K562 (cell line): Measurements from ENCODE around the gene ATE1. TPM values are rescaled to one million over a fixed set of nuclear protein-coding genes. Genes with fewer than 3 reads are reported as not detected.

Experiments
- ATAC-seq: fragments of 200-7000 bp; cut with Tn5 transposase; 3 replicates; pipeline ENCODE4 v1.9.1; 2020; ENCODE audit warnings: moderate library complexity
- BruUV-seq: library from RNA; stranded (reverse); fragments of 400-500 nt; replicated peaks from 2 replicates; lab custom pipeline; 2021; lab: Mats Ljungman, UMichigan
- CTCF ChIA-PET: fragments of 300-600 bp; formaldehyde crosslinking; extraction: SDS; loops from one replicate; lab custom pipeline; 2021; ENCODE audit warnings: low intra/inter-chr PET ratio; lab: Yijun Ruan, JAX
- POLR2A ChIA-PET: fragments of 300-600, 350-650 bp; sonication (Branson Sonifier 250); formaldehyde crosslinking; extraction: SDS; loops from one replicate; lab custom pipeline; 2021; ENCODE audit warnings: antibody characterized with exemption, inconsistent platforms; lab: Yijun Ruan, JAX
- DNase-seq, 4 experiments: peaks; one replicate each; pipeline versions ENCODE4 v3.0.0 to v3.0.0-alpha.2; 2011 to 2018; ENCODE audit warnings: low spot score in 3 of 4, mixed read lengths in 3 of 4; ENCODE audit errors: extremely low read depth in 1 of 4
- FAIRE-seq: peaks from 2 replicates; lab custom pipeline; 2011; peaks lifted over from hg19 to GRCh38; lab: Jason Lieb, UNC
- H2AFZ ChIP-seq: 2 replicates; pipeline ENCODE4 v1.6.0; 2011; ENCODE audit warnings: low read depth, low read length, control low read depth, inconsistent platforms
- H3K27ac ChIP-seq: fragments of 200-600 bp; 3 replicates; pipeline ENCODE4 v1.8.0; 2011; ENCODE audit warnings: low read depth, mild to moderate bottlenecking, control low read depth, inconsistent platforms, low read length, moderate library complexity, mixed read lengths; ENCODE audit errors: extremely low read depth
- H3K27me3 ChIP-seq, 2 experiments: fragments of 300-600 bp in 1 of 2; 2 replicates in 1 of 2; 3 replicates in 1 of 2; pipeline versions ENCODE4 v1.6.0 to v1.8.0; 2011; ENCODE audit warnings: inconsistent platforms in 2 of 2, low read length in 2 of 2, mild to moderate bottlenecking in 1 of 2, mixed read lengths in 1 of 2, moderate library complexity in 1 of 2; ENCODE audit not compliant: control insufficient read depth in 2 of 2, insufficient read depth in 2 of 2
- H3K36me3 ChIP-seq: fragments of 300-600 bp; 3 replicates; pipeline ENCODE4 v1.8.0; 2011; ENCODE audit warnings: mild to moderate bottlenecking, low read length, inconsistent platforms; ENCODE audit not compliant: control insufficient read depth, insufficient read depth
- H3K4me1 ChIP-seq, 2 experiments: fragments of 200-600 bp in 1 of 2; replicated peaks in 1 of 2; 2 replicates in 1 of 2; 3 replicates in 1 of 2; pipeline versions ENCODE4 v1.5.1 to v1.8.0; 2011; ENCODE audit warnings: inconsistent platforms in 2 of 2, low read length in 2 of 2, mild to moderate bottlenecking in 1 of 2, mixed read lengths in 1 of 2, moderate library complexity in 1 of 2; ENCODE audit not compliant: control insufficient read depth in 2 of 2, insufficient read depth in 2 of 2
- H3K4me2 ChIP-seq: 2 replicates; pipeline ENCODE4 v1.6.1; 2011; ENCODE audit warnings: low read length, control low read depth, inconsistent platforms, mixed read lengths; ENCODE audit not compliant: insufficient read depth
- H3K4me3 ChIP-seq: fragments of 200-600 bp; sonication (generic), shearing (Covaris generic); 2 replicates; pipeline ENCODE4 v1.5.1; 2016; ENCODE audit warnings: control low read depth, inconsistent platforms
- H3K79me2 ChIP-seq: fragments of 200-600 bp; 3 replicates; pipeline ENCODE4 v1.8.0; 2011; ENCODE audit warnings: low read length, inconsistent platforms; ENCODE audit not compliant: control insufficient read depth, insufficient read depth
- H3K9ac ChIP-seq, 2 experiments: 2 replicates each; pipeline versions ENCODE4 v1.6.0 to v1.6.1; 2011; ENCODE audit warnings: low read depth in 2 of 2, low read length in 2 of 2, control low read depth in 1 of 2, inconsistent platforms in 1 of 2, mild to moderate bottlenecking in 1 of 2, mixed read lengths in 1 of 2; ENCODE audit not compliant: insufficient read depth in 1 of 2
- H3K9me1 ChIP-seq: one replicate; pipeline ENCODE4 v1.6.0; 2011; ENCODE audit warnings: inconsistent platforms, mild to moderate bottlenecking, low read length, moderate library complexity; ENCODE audit not compliant: control insufficient read depth, insufficient read depth
- H3K9me3 ChIP-seq: replicated peaks from 2 replicates; pipeline ENCODE4 v1.5.1; 2011; ENCODE audit warnings: low read depth, low read length, inconsistent platforms; ENCODE audit not compliant: control insufficient read depth, insufficient read depth
- H4K20me1 ChIP-seq: replicated peaks from 2 replicates; pipeline ENCODE4 v1.6.1; 2011; ENCODE audit warnings: low read length, inconsistent platforms, mixed read lengths; ENCODE audit not compliant: control insufficient read depth, insufficient read depth
- ARID1B ChIP-seq: fragments of 450-650 bp; IDR thresholded peaks from 2 replicates; pipeline ENCODE4 v1.6.1; 2016; ENCODE audit warnings: antibody characterized with exemption, mild to moderate bottlenecking, inconsistent platforms
- GABPB1 ChIP-seq: sonication (generic); formaldehyde crosslinking; IDR thresholded peaks from 2 replicates; pipeline ENCODE4 v1.8.0; 2022; ENCODE audit warnings: mild to moderate bottlenecking, missing genetic modification reagents
- HDAC2 ChIP-seq: fragments of 450-650 bp; IDR thresholded peaks from 2 replicates; pipeline ENCODE4 v1.6.1; 2016; ENCODE audit warnings: mild to moderate bottlenecking
- HDAC8 ChIP-seq: fragments of 450-650 bp; IDR thresholded peaks from 2 replicates; pipeline ENCODE4 v1.6.1; 2016; ENCODE audit warnings: mild to moderate bottlenecking, missing genetic modification characterization, moderate library complexity, missing compliant biosample characterization
- KAT2B ChIP-seq: IDR thresholded peaks from one replicate; pipeline ENCODE4 v1.6.1; 2012; ENCODE audit warnings: low read depth, mild to moderate bottlenecking, control low read depth, inconsistent platforms, low read length, moderate library complexity
- MAX ChIP-seq: sonication (generic); formaldehyde crosslinking; IDR thresholded peaks from 2 replicates; pipeline ENCODE4 v1.9.0; 2022; ENCODE audit warnings: mild to moderate bottlenecking, missing genetic modification reagents
- MBD2 ChIP-seq: sonication (generic); IDR thresholded peaks from 2 replicates; pipeline ENCODE4 v1.6.1; 2016; ENCODE audit warnings: low read depth, borderline replicate concordance
- NEUROD1 ChIP-seq: fragments of 150-350 bp; IDR thresholded peaks from 2 replicates; pipeline ENCODE4 v1.6.1; 2014; ENCODE audit warnings: borderline replicate concordance, low read length, low read depth; ENCODE audit not compliant: partially characterized antibody
- POLR2B ChIP-seq: fragments of 450-650 bp; IDR thresholded peaks from 2 replicates; pipeline ENCODE4 v1.6.1; 2018; ENCODE audit warnings: low read depth; ENCODE audit not compliant: partially characterized antibody
- RBM34 ChIP-seq: fragments of 200-400 bp; formaldehyde crosslinking; IDR thresholded peaks from 2 replicates; pipeline ENCODE4 v1.6.1; 2018; ENCODE audit warnings: low read length, borderline replicate concordance; ENCODE audit not compliant: insufficient read depth
- SAFB ChIP-seq: fragments of 200-400 bp; formaldehyde crosslinking; IDR thresholded peaks from 2 replicates; pipeline ENCODE4 v1.6.1; 2017; ENCODE audit warnings: low read depth, low read length, borderline replicate concordance
- SAP30 ChIP-seq: fragments of 200-600 bp; sonication (generic); IDR thresholded peaks from 2 replicates; pipeline ENCODE4 v1.6.1; 2012; ENCODE audit warnings: borderline replicate concordance, low read depth, mild to moderate bottlenecking, moderate library complexity, low read length, control low read depth, inconsistent platforms; ENCODE audit not compliant: insufficient read depth, poor library complexity, severe bottlenecking
- TFAP4 ChIP-seq: sonication (generic); formaldehyde crosslinking; IDR thresholded peaks from 2 replicates; pipeline ENCODE4 v1.8.0; 2022; ENCODE audit warnings: missing genetic modification reagents, mild to moderate bottlenecking, moderate library complexity, borderline replicate concordance
- ZFPM2 ChIP-seq: fragments of 250-450 bp; sonication (Bioruptor Pico); IDR thresholded peaks from 2 replicates; pipeline ENCODE4 v1.5.1; 2022; ENCODE audit warnings: mild to moderate bottlenecking
- ZNF347 ChIP-seq: fragments of 450-650 bp; formaldehyde crosslinking; IDR thresholded peaks from 2 replicates; pipeline ENCODE4 v1.4.0; 2020; ENCODE audit warnings: low read depth, mild to moderate bottlenecking, moderate library complexity
- ZNF384 ChIP-seq: IDR thresholded peaks from 2 replicates; pipeline ENCODE4 v1.6.1; 2012; ENCODE audit warnings: low read depth, low read length, improper control_type of control experiment
- WGBS: fragments of 100-300 bp; shearing (Covaris generic); methylation state at CpG from one replicate; pipeline ENCODE4 v1.1.6; 2016; ENCODE audit warnings: low coverage, mixed read lengths; ENCODE audit not compliant: insufficient coverage; ENCODE audit errors: missing lambda C conversion rate; 5-methylcytosine and 5-hydroxymethylcytosine counted together
- in situ Hi-C: fragments of 300-500 bp; cut with MboI; formaldehyde crosslinking; loops from 4 replicates; pipeline ENCODE4 v1.15.0; 2018; ENCODE audit warnings: inconsistent platforms, mixed read lengths
- intact Hi-C: fragments of 100-400 bp; cut with micrococcal nuclease; formaldehyde crosslinking; loops from 2 replicates; pipeline ENCODE4 v1.14.2; 2022
- polyA plus RNA-seq, 8 experiments: library from polyadenylated mRNA; depleted of rRNA in 4 of 8; stranded (reverse) in 5 of 8; unstranded in 3 of 8; fragments of >200 nt; fragmentation: Nextera tagmentation in 2 of 8; fragmentation: Illumina TruSeq in 1 of 8; extraction: Ambion mirVana in 2 of 8; extraction: Trizol in 1 of 8; gene quantifications; 2 replicates each; pipeline versions ENCODE4 v1.2.1 to v1.2.3, GENCODE V29; 2011 to 2014; ENCODE audit warnings: inconsistent platforms in 1 of 8, missing spikeins in 1 of 8
- total RNA-seq, 7 experiments: library from RNA; depleted of rRNA in 6 of 7; stranded (reverse); fragments of >200 nt in 6 of 7; fragmentation: Illumina TruSeq in 2 of 7; extraction: Trizol in 2 of 7; gene quantifications; 2 replicates each; pipeline versions ENCODE4 v1.2.1 to v1.2.3, GENCODE V29; 2011 to 2021; ENCODE audit warnings: low replicate concordance in 1 of 7
- TF ChIP-seq, protein P1 (sequence below): IDR thresholded peaks from 3 replicates; pipeline ENCODE4 v1.6.1; 2011; ENCODE audit warnings: borderline replicate concordance, mild to moderate bottlenecking; ENCODE audit not compliant: insufficient read length, insufficient read depth
- TF ChIP-seq, protein P2 (sequence below): fragments of 450-650 bp; IDR thresholded peaks from 2 replicates; pipeline ENCODE4 v1.6.1; 2016; ENCODE audit warnings: borderline replicate concordance

ATE1 gene
- total and polyA plus RNA-seq, 9 of the 15 experiments (the other 6 are each of a cell fraction or from before 2014, with no cell fraction given) = 3.0 to 14.2 (median 8.8) TPM

GRCh38 chr10:121974019-121974534, 46.2 kb upstream of the ATE1 start:
- ChIA-PET CTCF (no interaction called here), POLR2A (interaction anchor here (1.4 kb wide), 1 partner anchor 10 kb away, joined by 5 read pairs; no protein-coding TSS in a partner anchor)
- Histone ChIP-seq H3K9ac (peak overlapping the region; percentile 83 to 94), H3K9me3 (no peaks in the 10 kb centered on the region), H2AFZ (peak overlapping the region; percentile 53; the same call in 1 of the 2 replicates), H3K4me1 (peaks cover 3 to 14% of the 10 kb centered on the region in 2 experiments; a peak in 3 of 5 replicates), H3K4me2 (peak overlapping the region; percentile 72), H3K79me2 (peaks cover 16% of the 10 kb centered on the region), H3K36me3 (peaks cover 14% of the 10 kb centered on the region; the same call in 2 of the 3 replicates), H3K9me1 (no peaks in the 10 kb centered on the region), H3K4me3 (peak overlapping the region; percentile 88), H4K20me1 (no peaks in the 10 kb centered on the region), H3K27ac (peak overlapping the region; percentile 78; the same call in 1 of the 3 replicates), H3K27me3 (no peaks in the 10 kb centered on the region)
- WGBS = under 1% methylated on average over 19 of the region's 21 CpGs
- peak in 2 of 4 experiments; percentile 11 to 38 for DNase-seq
- no peak for FAIRE-seq
- no TSS peak for BruUV-seq
- in situ Hi-C loops = no loop called here
- peak; percentile 66 for ATAC-seq
- intact Hi-C loops = no loop called here
- TF ChIP-seq POLR2B (no peak), HDAC2 (peak; percentile 26; the same call in 1 of the 2 replicates), MBD2 (no peak), SAP30 (no peak), RBM34 (no peak), ZNF384 (no peak), HDAC8 (tag) (no peak), ARID1B (no peak), ZFPM2 (CRISPR knock-in tag) (no peak), KAT2B (no peak), SAFB (no peak), MAX (0 out of 2 replicates have a peak, but pooled peaks have one; percentile 14), TFAP4 (CRISPR knock-in tag) (peak; percentile 62; the same call in 1 of the 2 replicates), ZNF347 (no peak), NEUROD1 (no peak), GABPB1 (CRISPR knock-in tag) (0 out of 2 replicates have a peak, but pooled peaks have one; percentile 19)
- TF ChIP-seq, protein P1, sequence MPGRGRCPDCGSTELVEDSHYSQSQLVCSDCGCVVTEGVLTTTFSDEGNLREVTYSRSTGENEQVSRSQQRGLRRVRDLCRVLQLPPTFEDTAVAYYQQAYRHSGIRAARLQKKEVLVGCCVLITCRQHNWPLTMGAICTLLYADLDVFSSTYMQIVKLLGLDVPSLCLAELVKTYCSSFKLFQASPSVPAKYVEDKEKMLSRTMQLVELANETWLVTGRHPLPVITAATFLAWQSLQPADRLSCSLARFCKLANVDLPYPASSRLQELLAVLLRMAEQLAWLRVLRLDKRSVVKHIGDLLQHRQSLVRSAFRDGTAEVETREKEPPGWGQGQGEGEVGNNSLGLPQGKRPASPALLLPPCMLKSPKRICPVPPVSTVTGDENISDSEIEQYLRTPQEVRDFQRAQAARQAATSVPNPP = no peak
- TF ChIP-seq, protein P2, sequence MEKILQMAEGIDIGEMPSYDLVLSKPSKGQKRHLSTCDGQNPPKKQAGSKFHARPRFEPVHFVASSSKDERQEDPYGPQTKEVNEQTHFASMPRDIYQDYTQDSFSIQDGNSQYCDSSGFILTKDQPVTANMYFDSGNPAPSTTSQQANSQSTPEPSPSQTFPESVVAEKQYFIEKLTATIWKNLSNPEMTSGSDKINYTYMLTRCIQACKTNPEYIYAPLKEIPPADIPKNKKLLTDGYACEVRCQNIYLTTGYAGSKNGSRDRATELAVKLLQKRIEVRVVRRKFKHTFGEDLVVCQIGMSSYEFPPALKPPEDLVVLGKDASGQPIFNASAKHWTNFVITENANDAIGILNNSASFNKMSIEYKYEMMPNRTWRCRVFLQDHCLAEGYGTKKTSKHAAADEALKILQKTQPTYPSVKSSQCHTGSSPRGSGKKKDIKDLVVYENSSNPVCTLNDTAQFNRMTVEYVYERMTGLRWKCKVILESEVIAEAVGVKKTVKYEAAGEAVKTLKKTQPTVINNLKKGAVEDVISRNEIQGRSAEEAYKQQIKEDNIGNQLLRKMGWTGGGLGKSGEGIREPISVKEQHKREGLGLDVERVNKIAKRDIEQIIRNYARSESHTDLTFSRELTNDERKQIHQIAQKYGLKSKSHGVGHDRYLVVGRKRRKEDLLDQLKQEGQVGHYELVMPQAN = peak; percentile 47; the same call in 1 of the 2 replicates
